Measurements from ENCODE around the gene EPN1. TPM values are rescaled to one million over a fixed set of nuclear protein-coding genes. Genes with fewer than 3 reads are reported as not detected.

The EPN1 gene
- total RNA-seq, 1 donor from 2014 or later: 115 TPM

- peaks cover 23% of the 10 kb centered on the region for H3K4me1 Mint-ChIP-seq (ENCODE audit: low read depth)
- no peak overlapping the region for H3K4me3 Mint-ChIP-seq (ENCODE audit: low read depth)
- H3K27me3 Mint-ChIP-seq: no peaks in the 10 kb centered on the region
- DNase-seq (ENCODE audit: low spot score, unreplicated experiment): no peak
- TF ChIP-seq CTCF (IDR thresholded peaks at IDR 0.05; ENCODE audit: unreplicated experiment): no peak
- no peaks in the 10 kb centered on the region for H3K9me3 Mint-ChIP-seq (ENCODE audit: low read depth)
- peaks cover 8% of the 10 kb centered on the region for H3K36me3 Mint-ChIP-seq (ENCODE audit: insufficient read depth)
- no peak overlapping the region for H3K27ac Mint-ChIP-seq
Measured at GRCh38 chr19:55680339-55681130, 5.5 kb downstream of the EPN1 start.

GRCh38 chr19:55681131-55682092 lies 6.4 kb downstream of the EPN1 start:
- TF ChIP-seq CTCF (IDR thresholded peaks at IDR 0.05; ENCODE audit: unreplicated experiment): no peak
- peaks cover 16% of the 10 kb centered on the region for H3K4me1 Mint-ChIP-seq (ENCODE audit: low read depth)
- peaks cover 8% of the 10 kb centered on the region for H3K36me3 Mint-ChIP-seq (ENCODE audit: insufficient read depth)
- DNase-seq (ENCODE audit: low spot score, unreplicated experiment): no peak
- H3K27ac Mint-ChIP-seq: no peak overlapping the region
- no peaks in the 10 kb centered on the region for H3K27me3 Mint-ChIP-seq
- H3K9me3 Mint-ChIP-seq (ENCODE audit: low read depth): no peaks in the 10 kb centered on the region
- no peak overlapping the region for H3K4me3 Mint-ChIP-seq (ENCODE audit: low read depth)

- no peaks in the 10 kb centered on the region for H3K9me3 Mint-ChIP-seq (ENCODE audit: low read depth)
- DNase-seq (ENCODE audit: low spot score, unreplicated experiment): no peak
- peak overlapping the region; percentile 2 for H3K4me3 Mint-ChIP-seq (ENCODE audit: low read depth)
- TF ChIP-seq CTCF (IDR thresholded peaks at IDR 0.05; ENCODE audit: unreplicated experiment): no peak
- peaks cover 8% of the 10 kb centered on the region for H3K36me3 Mint-ChIP-seq (ENCODE audit: insufficient read depth)
- H3K4me1 Mint-ChIP-seq (ENCODE audit: low read depth): peaks cover 6% of the 10 kb centered on the region
- H3K27ac Mint-ChIP-seq: peak overlapping the region; percentile 83
- no peaks in the 10 kb centered on the region for H3K27me3 Mint-ChIP-seq
Measured at GRCh38 chr19:55683449-55684261, 8.6 kb downstream of the EPN1 start.

- Mint-ChIP-seq H3K4me3 (ENCODE audit: low read depth) (no peak overlapping the region), H3K27me3 (no peaks in the 10 kb centered on the region), H3K27ac (peak overlapping the region; percentile 24), H3K4me1 (ENCODE audit: low read depth) (peaks cover 6% of the 10 kb centered on the region), H3K36me3 (ENCODE audit: insufficient read depth) (peaks cover 6% of the 10 kb centered on the region), H3K9me3 (ENCODE audit: low read depth) (no peaks in the 10 kb centered on the region)
- no peak for DNase-seq (ENCODE audit: low spot score, unreplicated experiment)
- TF ChIP-seq CTCF (IDR thresholded peaks at IDR 0.05; ENCODE audit: unreplicated experiment): no peak
Measured at GRCh38 chr19:55684946-55685681, 10.1 kb downstream of the EPN1 start.

All from progenitor cell of endocrine pancreas (in vitro differentiated cells).